ENCODE results near the gene WTIP.

WTIP gene

DNA sequence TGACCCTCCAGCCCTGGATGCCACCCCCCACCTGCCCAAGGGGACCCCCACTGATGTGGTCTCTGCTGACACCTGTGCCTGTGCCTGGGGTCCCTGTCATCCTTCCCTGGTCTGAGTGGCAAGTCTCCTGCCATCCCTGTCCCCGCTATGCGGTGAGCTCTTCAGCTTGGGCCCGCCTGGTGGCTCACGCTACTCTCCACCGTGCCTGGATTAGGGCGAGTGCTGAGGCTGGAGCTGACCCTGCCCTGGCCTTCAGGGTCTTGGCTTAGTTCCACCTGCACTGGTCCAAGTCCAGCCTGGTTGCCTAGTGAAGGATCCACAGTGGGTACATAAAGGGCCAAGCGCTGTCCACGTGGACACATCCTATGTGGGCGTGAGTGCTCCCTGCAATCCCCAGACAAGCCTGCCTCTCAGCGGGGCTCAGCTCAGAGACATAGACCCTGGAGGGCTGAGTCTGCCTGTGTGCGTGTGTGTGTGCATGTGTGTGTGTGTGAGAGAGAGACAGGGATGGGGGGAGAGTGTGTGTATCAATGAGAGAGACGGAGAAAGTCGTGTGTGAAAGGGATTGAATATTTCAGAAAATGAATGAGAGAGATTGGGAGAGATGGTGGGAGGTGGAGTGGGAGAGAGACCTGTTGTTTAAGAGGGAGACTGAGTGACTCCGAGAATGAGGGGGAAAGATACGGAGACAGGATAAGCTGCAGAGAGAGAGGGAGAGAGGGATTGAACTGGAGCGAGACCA, 22.1 kb downstream of the WTIP start:
- Histone ChIP-seq H3K27ac (no peak overlapping the region), H3K4me1 (ENCODE audit: control insufficient read depth in 1 of 2, insufficient read depth in 1 of 2, low read depth in 1 of 2, low read length in 1 of 2) (no peaks in the 10 kb centered on the region), H3K4me3 (ENCODE audit: low read depth in 1 of 2, low read length in 1 of 2) (no peak overlapping the region), H3K27me3 (peaks cover 29% of the 10 kb centered on the region), H3K9me3 (no peaks in the 10 kb centered on the region), H3K36me3 (no peaks in the 10 kb centered on the region)
- TF ChIP-seq CTCF (IDR thresholded peaks at IDR 0.05): no peak

DNA sequence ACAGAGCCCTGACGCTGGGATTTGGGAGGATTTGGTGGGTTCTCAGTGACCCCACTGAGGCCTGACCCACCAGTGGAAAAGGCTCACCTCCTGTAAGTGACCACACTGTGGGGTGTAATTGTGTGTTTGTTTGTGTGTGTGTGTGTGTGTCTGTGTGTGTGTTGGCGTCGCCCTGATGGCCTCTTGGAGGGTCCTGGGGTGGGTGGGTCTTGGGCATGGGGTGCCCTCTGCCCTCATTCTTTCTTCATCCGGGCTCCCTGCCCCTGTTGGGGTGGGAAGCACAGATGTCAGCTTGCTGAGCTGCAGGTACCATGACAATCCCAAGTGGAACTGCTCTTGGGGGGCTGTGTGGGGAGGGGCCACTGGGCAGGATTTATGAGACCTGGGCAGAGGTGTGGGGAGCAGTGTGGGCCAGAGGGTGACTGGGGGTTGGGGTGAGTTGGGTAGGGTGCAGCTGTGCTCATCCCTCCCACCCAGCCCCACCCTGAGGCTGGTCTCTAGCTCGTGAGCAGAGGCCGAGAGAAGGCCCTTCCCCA, 22.8 kb downstream of the WTIP start:
- H3K27ac ChIP-seq: no peak overlapping the region
- no peaks in the 10 kb centered on the region for H3K9me3 ChIP-seq
- TF ChIP-seq CTCF (IDR thresholded peaks at IDR 0.05): no peak
- no peaks in the 10 kb centered on the region for H3K36me3 ChIP-seq
- H3K27me3 ChIP-seq: peaks cover 24% of the 10 kb centered on the region
- H3K4me3 ChIP-seq (ENCODE audit: low read depth in 1 of 2, low read length in 1 of 2): no peak overlapping the region
- H3K4me1 ChIP-seq (ENCODE audit: control insufficient read depth in 1 of 2, insufficient read depth in 1 of 2, low read depth in 1 of 2, low read length in 1 of 2): no peaks in the 10 kb centered on the region

- Histone ChIP-seq H3K27ac (no peak overlapping the region), H3K36me3 (no peaks in the 10 kb centered on the region), H3K27me3 (peaks cover 19% of the 10 kb centered on the region), H3K4me3 (ENCODE audit: low read depth in 1 of 2, low read length in 1 of 2) (no peak overlapping the region), H3K9me3 (no peaks in the 10 kb centered on the region), H3K4me1 (ENCODE audit: control insufficient read depth in 1 of 2, insufficient read depth in 1 of 2, low read depth in 1 of 2, low read length in 1 of 2) (no peaks in the 10 kb centered on the region)
- no peak for TF ChIP-seq CTCF (IDR thresholded peaks at IDR 0.05)
Measured at GRCh38 chr19:34504809-34505291, 23.3 kb downstream of the WTIP start.

DNA sequence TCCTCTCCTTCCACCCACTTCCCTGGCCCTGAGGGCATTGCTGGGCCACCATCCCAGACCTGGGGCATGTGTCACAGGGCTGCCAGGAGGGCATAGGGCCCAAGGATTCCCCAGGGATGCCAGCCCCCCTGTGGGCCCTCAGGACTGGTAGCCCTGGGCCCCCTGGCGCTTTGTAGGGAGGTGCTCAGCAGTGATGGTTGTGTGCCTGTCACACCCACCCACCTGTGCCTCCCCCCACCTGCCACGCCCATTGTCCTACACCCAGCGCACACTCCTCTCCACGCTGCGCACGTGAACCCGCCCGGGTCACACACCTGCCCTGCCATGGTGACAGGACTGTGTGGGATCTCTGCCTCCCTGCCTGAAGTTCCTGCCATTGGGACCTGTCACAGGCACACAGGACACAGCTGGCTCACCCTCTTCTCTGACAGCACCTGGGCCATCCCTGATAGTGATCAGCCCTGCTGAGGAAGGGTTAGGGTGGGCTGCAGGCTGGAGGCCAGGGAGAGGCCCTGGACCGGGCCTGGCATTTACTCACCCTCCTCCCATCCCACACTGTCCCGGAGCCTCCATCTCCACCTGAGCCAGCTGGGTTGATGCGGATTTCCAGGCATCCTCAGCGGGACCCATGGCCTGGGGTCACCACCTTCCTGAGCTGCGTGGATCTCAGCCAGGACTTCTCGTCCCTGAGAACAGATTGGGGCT, 23.9 kb downstream of the WTIP start:
- Histone ChIP-seq H3K36me3 (no peaks in the 10 kb centered on the region), H3K27ac (no peak overlapping the region), H3K27me3 (peaks cover 13% of the 10 kb centered on the region), H3K9me3 (no peaks in the 10 kb centered on the region), H3K4me3 (ENCODE audit: low read depth in 1 of 2, low read length in 1 of 2) (no peak overlapping the region), H3K4me1 (ENCODE audit: control insufficient read depth in 1 of 2, insufficient read depth in 1 of 2, low read depth in 1 of 2, low read length in 1 of 2) (no peaks in the 10 kb centered on the region)
- no peak for TF ChIP-seq CTCF (IDR thresholded peaks at IDR 0.05)

DNA sequence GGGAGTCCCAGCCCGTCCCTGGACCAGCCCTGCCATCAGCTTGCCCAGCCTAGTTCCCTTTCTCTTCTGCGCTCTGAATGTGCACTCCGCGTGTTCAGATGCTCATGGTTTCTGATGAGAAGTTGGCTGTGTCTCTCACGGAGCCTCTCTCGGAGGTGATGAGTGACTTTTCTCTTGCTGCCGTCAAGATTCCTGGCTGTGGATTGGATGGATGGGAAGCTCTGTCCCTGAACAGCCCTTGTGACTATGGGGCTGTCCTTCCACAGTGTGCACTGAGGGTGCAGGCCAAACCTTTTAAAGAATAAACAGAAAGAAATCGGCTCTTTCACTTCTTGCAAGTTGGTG, 24.4 kb downstream of the WTIP start:
- Histone ChIP-seq H3K27ac (no peak overlapping the region), H3K4me3 (ENCODE audit: low read depth in 1 of 2, low read length in 1 of 2) (no peak overlapping the region), H3K36me3 (no peaks in the 10 kb centered on the region), H3K4me1 (ENCODE audit: control insufficient read depth in 1 of 2, insufficient read depth in 1 of 2, low read depth in 1 of 2, low read length in 1 of 2) (no peaks in the 10 kb centered on the region), H3K9me3 (no peaks in the 10 kb centered on the region), H3K27me3 (peaks cover 7% of the 10 kb centered on the region)
- no peak for TF ChIP-seq CTCF (IDR thresholded peaks at IDR 0.05)

Measured in neutrophil (primary cell).